GM19043 (cell line): ENCODE measurements around the gene DPY19L1.
"Not testable (repeated sequence)": the region's sequence is repeated elsewhere in the genome, so short reads cannot be mapped to it uniquely, and the experiment has no call there.

Experiments
- ATAC-seq: cut with Tn5 transposase; IDR thresholded peaks from one replicate; pipeline ENCODE4 v1.9.1; 2021; ENCODE audit warnings: low read depth; ENCODE audit not compliant: unreplicated experiment

The DPY19L1 gene

GRCh38 chr7:34931739-34932138 is 105.5 kb downstream of the DPY19L1 start:
- no peak for ATAC-seq

DNA sequence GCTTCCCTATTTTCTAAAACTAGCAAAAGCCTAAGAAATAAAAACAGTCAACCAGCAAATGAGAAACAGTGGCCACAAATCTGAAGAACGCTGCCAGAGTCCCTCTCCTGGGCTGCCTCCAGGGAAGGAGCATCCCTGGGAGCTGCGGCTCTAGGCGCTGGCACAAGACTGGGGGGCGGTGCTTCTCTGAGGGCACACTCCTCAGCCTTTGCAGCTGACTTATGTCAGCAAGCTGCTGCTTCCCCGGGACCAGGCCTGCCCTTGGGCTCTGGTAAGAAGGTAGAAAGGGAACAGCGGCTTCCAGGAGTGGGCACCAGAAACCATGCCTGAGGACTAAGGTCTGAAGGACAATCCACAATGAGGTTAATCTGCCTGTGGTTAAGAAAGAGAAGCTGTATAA is 107.5 kb downstream of the DPY19L1 start:
- ATAC-seq = not testable (repeated sequence)

DNA sequence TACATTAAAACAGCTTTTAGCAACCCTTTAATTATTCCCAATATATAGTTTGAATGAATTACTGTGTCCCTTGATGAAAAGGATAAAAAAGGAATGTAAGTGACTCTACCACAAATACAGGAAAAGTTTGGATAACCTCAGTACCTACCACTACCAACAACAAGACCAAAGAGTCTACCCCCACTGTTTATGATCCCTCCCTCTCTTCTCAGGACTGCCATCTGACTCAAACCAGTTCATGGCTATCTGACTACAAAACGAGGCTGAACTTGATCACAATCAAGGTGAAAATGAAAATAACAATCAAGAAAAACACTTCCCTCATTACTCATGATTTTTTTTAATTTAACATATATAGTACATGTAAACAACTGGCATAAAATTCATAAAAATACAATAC is 108.7 kb downstream of the DPY19L1 start:
- no peak for ATAC-seq

- peak; percentile 74 for ATAC-seq
These were observed 109.2 kb downstream of the DPY19L1 start for GRCh38 chr7:34928052-34928451.

DNA sequence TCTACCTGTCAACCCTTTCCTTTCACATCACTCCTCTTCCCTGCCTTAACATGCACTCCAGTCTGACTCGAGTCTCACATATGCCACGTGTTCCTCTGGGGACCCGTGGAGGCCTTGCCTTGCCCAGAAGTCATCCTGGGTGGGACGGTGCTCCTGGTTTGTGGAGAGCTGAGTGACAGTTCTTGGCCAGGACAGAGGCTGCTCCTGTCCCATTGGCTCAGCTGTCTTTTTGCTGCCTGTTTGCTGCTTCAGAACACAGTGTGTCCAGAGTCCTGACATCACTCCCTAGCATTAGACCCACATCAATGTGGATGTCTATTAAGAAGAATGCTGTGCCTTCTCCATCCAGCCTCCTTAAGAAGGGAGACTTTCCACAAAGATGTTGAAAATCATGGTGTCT is 116.8 kb downstream of the DPY19L1 start:
- ATAC-seq = not testable (repeated sequence)

GRCh38 chr7:34919038-34919437 is 118.2 kb downstream of the DPY19L1 start:
- not testable (repeated sequence) for ATAC-seq

- ATAC-seq = not testable (repeated sequence)
These were observed 119.0 kb downstream of the DPY19L1 start for GRCh38 chr7:34918198-34918861.

GRCh38 chr7:34917515-34917914 is 119.8 kb downstream of the DPY19L1 start:
- not testable (repeated sequence) for ATAC-seq

GRCh38 chr7:34916267-34916666 is 121.0 kb downstream of the DPY19L1 start:
- ATAC-seq = no peak

DNA sequence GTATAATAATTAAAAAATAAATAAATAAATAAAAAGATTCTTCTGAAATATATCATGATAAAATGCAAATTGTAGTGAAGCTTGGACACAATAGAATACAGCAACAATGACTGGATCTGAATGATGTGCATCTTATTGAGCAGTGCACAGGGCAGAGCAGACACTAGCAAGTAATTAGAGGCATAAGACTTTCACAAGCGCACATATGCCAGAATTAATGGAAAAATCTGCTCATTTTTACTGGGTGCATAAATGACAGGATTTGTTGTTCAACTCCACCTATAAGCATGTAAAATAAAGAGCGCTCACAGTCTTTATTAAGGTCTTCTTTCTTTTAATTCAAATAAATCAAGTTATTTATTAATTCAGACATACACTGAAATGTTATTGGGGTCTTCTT is 125.0 kb downstream of the DPY19L1 start:
- no peak for ATAC-seq

- ATAC-seq = not testable (repeated sequence)
These were observed 130.9 kb downstream of the DPY19L1 start for GRCh38 chr7:34906266-34906850.

DNA sequence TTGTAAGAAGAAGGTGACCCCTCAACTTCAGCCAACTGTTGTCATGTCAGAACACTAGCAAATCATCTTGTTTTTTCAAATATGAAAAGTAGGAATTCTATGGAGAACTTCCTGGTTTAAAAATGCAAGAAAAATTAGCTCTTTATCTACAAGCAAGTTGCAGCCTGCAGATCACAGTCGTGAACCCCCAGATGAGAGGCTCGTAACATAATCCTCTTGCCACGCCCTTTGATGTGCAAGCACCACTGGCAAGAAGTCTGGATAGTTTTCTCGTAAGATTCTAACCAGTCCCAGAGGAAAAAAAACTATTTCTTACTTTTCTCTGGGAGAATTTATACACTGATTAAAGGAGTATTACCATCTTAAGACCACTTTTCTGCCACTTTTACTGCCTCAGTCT is 132.3 kb downstream of the DPY19L1 start:
- no peak for ATAC-seq

DNA sequence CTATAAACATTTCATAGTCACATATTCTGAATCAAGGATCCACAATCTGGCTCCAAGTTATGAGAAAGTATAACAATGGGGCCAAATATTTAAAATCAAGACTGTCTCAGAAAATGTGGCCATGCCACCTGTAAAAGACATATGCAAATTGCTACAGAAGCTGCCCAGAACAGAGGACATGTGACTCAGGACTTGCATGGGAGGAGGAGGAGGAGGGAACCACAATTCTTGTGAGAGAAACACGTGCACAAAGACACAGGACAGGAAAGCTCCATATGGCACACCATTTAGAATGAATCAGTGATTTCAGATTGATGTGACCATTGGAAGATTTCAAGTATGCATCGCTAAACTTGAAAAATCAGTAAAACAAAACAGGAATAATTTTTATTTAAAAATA is 133.4 kb downstream of the DPY19L1 start:
- ATAC-seq = not testable (repeated sequence)

GRCh38 chr7:34902182-34902581 is 135.1 kb downstream of the DPY19L1 start:
- ATAC-seq = no peak

DNA sequence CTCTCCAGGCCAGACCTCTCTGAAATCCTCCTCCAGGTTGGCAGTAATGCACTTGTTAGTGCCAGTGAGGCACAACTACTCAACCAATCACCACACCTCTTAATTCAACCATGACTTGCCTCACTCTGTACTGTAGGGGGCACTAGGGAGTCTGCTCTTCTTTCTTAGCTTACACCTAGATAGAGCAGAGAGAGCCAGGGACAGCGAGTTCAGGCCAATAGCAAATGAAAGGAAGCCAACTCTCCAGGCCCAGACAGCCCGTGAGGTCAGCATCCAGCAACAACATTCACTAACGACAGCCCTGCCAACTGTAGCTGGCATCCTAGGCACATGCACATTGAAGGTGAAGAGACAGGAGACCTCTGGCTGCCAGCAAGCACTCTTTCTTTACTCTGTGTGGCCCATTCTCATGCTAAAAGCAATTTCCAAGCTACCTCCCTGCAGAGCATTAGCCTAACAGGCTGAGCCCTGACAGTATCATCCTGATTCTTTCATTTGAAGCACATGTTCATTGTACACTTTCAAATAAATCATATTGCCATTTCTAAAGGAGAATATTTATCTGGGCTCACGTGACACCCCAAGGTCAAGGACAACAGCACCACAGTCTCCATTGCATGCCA is 136.3 kb downstream of the DPY19L1 start:
- ATAC-seq = no peak

DNA sequence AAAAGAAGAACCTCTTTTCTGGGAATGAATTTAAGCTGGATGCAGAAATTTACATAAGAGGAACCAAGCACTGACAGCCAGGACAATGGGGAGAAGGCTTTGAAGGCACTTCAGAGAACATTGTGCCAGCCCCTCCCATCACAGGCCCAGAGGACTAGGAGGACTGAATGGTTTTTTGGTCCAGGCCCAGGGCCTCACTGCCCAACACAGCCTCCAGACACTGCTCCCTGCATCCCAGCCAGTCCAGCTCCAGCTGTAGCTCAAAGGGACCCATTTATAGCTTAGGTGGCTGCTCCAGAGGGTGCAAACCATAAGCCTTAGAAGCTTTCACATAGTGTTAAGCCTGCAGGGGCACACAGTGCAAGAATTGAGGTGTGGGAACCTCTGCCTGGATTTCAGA is 142.1 kb downstream of the DPY19L1 start:
- no peak for ATAC-seq

GRCh38 chr7:34889951-34890350 is 147.3 kb downstream of the DPY19L1 start:
- ATAC-seq = no peak

DNA sequence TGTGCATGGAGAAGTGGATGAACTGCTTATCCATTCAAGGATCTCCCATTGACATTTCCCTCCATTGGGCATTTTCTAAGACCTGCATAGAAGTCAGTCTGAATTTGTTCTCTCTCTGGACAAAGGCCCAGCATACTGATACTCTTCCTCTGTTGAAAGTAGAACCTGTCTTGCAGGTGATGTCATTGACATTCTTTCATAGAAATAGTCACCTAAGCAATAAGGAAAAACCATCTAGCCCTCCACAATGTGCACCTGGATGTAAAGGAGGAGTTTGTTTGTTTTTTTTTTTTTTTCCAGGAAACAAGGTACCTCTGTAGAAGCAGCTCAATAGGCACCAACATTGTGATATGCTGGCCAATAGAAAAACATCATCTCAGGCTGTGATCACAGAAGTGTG is 150.4 kb downstream of the DPY19L1 start:
- no peak for ATAC-seq

- ATAC-seq = not testable (repeated sequence)
These were observed 153.4 kb downstream of the DPY19L1 start for GRCh38 chr7:34883855-34884254.

GRCh38 chr7:34879871-34880270 is 157.4 kb downstream of the DPY19L1 start:
- ATAC-seq = no peak

GRCh38 chr7:34878944-34879735 is 158.1 kb downstream of the DPY19L1 start:
- ATAC-seq = not testable (repeated sequence)
